Right atrium auricular region (tissue), 2 donors: ENCODE data around the gene CELSR1. TPM values are rescaled to one million over a fixed set of nuclear protein-coding genes. Genes with fewer than 3 reads are reported as not detected.

Experiments used
- DNase-seq: peaks from one replicate; pipeline ENCODE4 v3.0.0-alpha.2; 2019; ENCODE audit warnings: low spot score
- H3K27ac ChIP-seq, 2 donors: fragments of 200-600 bp; sonication (generic); 1 replicate in 1 of 2; 2 replicates in 1 of 2; pipeline ENCODE4 v1.5.1; 2016 to 2019
- H3K27me3 ChIP-seq, 2 donors: fragments of 200-600 bp; sonication (generic); one replicate each; pipeline versions ENCODE4 v1.5.1 to v1.6.0; 2017 to 2019
- H3K36me3 ChIP-seq: fragments of 200-600 bp; sonication (generic); one replicate; pipeline ENCODE4 v1.5.1; 2016
- H3K4me1 ChIP-seq, 2 donors: fragments of 200-600 bp; sonication (generic); one replicate each; pipeline versions ENCODE4 v1.5.1 to v1.6.0; 2017 to 2019
- H3K4me3 ChIP-seq, 2 donors: fragments of 200-600 bp; sonication (generic); 1 replicate in 1 of 2; 2 replicates in 1 of 2; pipeline ENCODE4 v1.5.1; 2017 to 2019; ENCODE audit warnings: mild to moderate bottlenecking in 1 of 2, moderate library complexity in 1 of 2
- H3K9me3 ChIP-seq, 2 donors: fragments of 200-600 bp; sonication (generic); one replicate each; pipeline ENCODE4 v1.5.1; 2019
- total RNA-seq, 2 donors: library from RNA; depleted of rRNA; stranded (reverse); fragments of >200 nt; gene quantifications; one replicate each; pipeline ENCODE4 v1.1.0, GENCODE V29; 2016
- TF ChIP-seq, protein P1 (sequence below), 2 donors: fragments of 200-600 bp; sonication (generic); IDR thresholded peaks; one replicate each; pipeline ENCODE4 v1.5.1; 2019; ENCODE audit warnings: antibody characterized with exemption in 2 of 2

The CELSR1 gene
- total RNA-seq, 2 donors from 2014 or later, result 7.1 to 9.6 TPM

- Histone ChIP-seq H3K36me3 (no peaks in the 10 kb centered on the region), H3K9me3 (no peaks in the 10 kb centered on the region), H3K27ac (no peak overlapping the region), H3K27me3 (no peaks in the 10 kb centered on the region), H3K4me3 (no peak overlapping the region), H3K4me1 (peaks cover 0 to 23% of the 10 kb centered on the region in 2 donors)
- no peak for DNase-seq
- TF ChIP-seq, protein P1, sequence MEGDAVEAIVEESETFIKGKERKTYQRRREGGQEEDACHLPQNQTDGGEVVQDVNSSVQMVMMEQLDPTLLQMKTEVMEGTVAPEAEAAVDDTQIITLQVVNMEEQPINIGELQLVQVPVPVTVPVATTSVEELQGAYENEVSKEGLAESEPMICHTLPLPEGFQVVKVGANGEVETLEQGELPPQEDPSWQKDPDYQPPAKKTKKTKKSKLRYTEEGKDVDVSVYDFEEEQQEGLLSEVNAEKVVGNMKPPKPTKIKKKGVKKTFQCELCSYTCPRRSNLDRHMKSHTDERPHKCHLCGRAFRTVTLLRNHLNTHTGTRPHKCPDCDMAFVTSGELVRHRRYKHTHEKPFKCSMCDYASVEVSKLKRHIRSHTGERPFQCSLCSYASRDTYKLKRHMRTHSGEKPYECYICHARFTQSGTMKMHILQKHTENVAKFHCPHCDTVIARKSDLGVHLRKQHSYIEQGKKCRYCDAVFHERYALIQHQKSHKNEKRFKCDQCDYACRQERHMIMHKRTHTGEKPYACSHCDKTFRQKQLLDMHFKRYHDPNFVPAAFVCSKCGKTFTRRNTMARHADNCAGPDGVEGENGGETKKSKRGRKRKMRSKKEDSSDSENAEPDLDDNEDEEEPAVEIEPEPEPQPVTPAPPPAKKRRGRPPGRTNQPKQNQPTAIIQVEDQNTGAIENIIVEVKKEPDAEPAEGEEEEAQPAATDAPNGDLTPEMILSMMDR (IDR thresholded peaks at IDR 0.05), result no peak
Observed at GRCh38 chr22:46454504-46455269, 82.7 kb downstream of the CELSR1 start.

- H3K9me3 ChIP-seq, result no peaks in the 10 kb centered on the region
- H3K27ac ChIP-seq, result no peak overlapping the region
- no peak for DNase-seq
- no peak overlapping the region for H3K4me3 ChIP-seq
- H3K27me3 ChIP-seq, result no peaks in the 10 kb centered on the region
- TF ChIP-seq, protein P1 (IDR thresholded peaks at IDR 0.05), result no peak
- H3K4me1 ChIP-seq, result peaks cover 0 to 23% of the 10 kb centered on the region in 2 donors
- H3K36me3 ChIP-seq, result no peaks in the 10 kb centered on the region
Observed at GRCh38 chr22:46453829-46454503, 83.5 kb downstream of the CELSR1 start.

- TF ChIP-seq, protein P1 (IDR thresholded peaks at IDR 0.05), result no peak
- no peaks in the 10 kb centered on the region for H3K27me3 ChIP-seq
- peaks cover 0 to 23% of the 10 kb centered on the region in 2 donors for H3K4me1 ChIP-seq
- no peak for DNase-seq
- H3K27ac ChIP-seq, result no peak overlapping the region
- no peaks in the 10 kb centered on the region for H3K9me3 ChIP-seq
- H3K4me3 ChIP-seq, result no peak overlapping the region
- H3K36me3 ChIP-seq, result no peaks in the 10 kb centered on the region
Observed at GRCh38 chr22:46453006-46453828, 84.2 kb downstream of the CELSR1 start.

DNA sequence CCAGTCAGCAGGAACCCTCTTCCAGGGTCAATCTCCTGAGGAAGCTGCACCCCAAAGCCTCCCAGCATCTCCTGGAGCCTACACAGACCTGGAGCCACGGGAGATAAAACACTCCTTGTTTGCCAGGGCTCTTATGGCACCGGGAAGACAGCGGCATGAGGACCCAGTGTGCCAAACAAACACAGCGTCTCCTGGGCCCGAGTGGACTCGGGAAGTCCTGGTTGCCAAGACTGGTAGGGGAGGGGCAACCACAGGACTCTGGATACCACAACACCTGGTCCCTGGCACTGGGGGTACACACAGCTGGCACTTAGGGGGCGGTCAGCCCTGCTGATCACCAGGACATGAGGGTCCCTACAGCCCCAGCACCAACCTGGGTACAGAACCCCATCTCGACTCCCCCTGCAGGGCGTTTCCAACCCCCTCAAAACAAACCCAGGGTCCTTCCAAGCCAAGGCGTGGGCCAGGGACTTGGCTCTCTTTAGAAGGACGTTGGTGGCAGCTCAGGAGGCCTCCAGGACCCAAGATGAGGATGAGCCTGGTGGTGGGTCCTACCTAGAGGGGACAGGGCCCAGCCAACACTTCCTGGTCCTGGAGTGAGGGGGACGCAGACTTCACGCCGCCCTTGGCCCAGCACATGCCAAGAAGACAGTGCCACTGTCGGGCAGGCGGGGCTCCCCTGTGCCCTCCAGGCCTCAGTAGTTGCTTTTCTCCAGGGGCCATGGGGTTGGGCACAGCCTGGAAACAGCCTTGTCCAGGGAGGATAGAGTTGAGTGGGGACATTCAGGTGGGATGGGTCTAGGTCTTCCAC lies 85.0 kb downstream of the CELSR1 start:
- TF ChIP-seq, protein P1 (IDR thresholded peaks at IDR 0.05), result no peak
- no peak for DNase-seq

DNA sequence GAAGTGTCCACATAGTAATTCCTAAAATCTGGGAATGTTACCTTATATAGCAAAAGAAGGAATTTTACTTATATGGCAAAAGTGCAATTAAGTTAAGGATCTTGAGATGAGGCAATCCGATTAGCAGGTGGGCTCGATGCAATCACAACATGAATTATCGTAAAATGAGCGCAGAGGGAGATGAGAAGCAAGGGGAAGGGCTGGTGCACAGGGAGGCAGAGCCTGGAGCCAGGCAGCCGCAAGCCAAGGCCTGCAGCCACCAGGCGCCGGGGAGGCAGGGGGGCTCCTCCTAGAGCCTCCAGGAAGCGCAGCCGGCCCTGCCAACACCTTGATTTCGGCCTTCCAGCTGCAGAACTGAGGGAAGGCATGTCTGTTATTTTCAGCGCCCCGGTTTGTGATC lies 85.7 kb downstream of the CELSR1 start:
- TF ChIP-seq, protein P1 (IDR thresholded peaks at IDR 0.05), result no peak
- no peak for DNase-seq
- no peak overlapping the region for H3K27ac ChIP-seq
- no peak overlapping the region for H3K4me3 ChIP-seq
- H3K9me3 ChIP-seq, result no peaks in the 10 kb centered on the region
- peaks cover 0 to 23% of the 10 kb centered on the region in 2 donors for H3K4me1 ChIP-seq
- no peaks in the 10 kb centered on the region for H3K27me3 ChIP-seq
- H3K36me3 ChIP-seq, result no peaks in the 10 kb centered on the region

More for the DNA sequence above, 85.0 kb downstream of the CELSR1 start:
- no peaks in the 10 kb centered on the region for H3K9me3 ChIP-seq
- no peaks in the 10 kb centered on the region for H3K36me3 ChIP-seq
- H3K4me1 ChIP-seq, result peaks cover 0 to 23% of the 10 kb centered on the region in 2 donors
- H3K27me3 ChIP-seq, result no peaks in the 10 kb centered on the region
- H3K4me3 ChIP-seq, result no peak overlapping the region
- no peak overlapping the region for H3K27ac ChIP-seq
